Sigmoid colon (tissue), 4 donors: ENCODE data around the gene HAND1.

ENCODE experiments used
- EP300 ChIP-seq, 4 donors: sonication (generic); formaldehyde crosslinking; IDR thresholded peaks; one replicate each; pipeline ENCODE4 v1.6.1; 2017; ENCODE audit warnings: antibody characterized with exemption in 4 of 4
- POLR2A ChIP-seq, 2 donors: fragments of 450-650 bp; IDR thresholded peaks; one replicate each; pipeline ENCODE4 v1.6.1; 2016; ENCODE audit warnings: antibody characterized with exemption in 2 of 2, mild to moderate bottlenecking in 2 of 2, moderate library complexity in 2 of 2
- POLR2AphosphoS5 ChIP-seq, 4 donors: sonication (generic); formaldehyde crosslinking; IDR thresholded peaks; one replicate each; pipeline ENCODE4 v1.6.1; 2017; ENCODE audit warnings: antibody characterized with exemption in 4 of 4
- TF ChIP-seq, protein P1 (sequence below), 4 experiments: fragments of 450-650 bp in 3 of 4; fragments of 200-600 bp in 1 of 4; IDR thresholded peaks; one replicate each; pipeline ENCODE4 v1.5.1; 2016 to 2019; ENCODE audit warnings: antibody characterized with exemption in 4 of 4, mild to moderate bottlenecking in 3 of 4, moderate library complexity in 2 of 4

DNA sequence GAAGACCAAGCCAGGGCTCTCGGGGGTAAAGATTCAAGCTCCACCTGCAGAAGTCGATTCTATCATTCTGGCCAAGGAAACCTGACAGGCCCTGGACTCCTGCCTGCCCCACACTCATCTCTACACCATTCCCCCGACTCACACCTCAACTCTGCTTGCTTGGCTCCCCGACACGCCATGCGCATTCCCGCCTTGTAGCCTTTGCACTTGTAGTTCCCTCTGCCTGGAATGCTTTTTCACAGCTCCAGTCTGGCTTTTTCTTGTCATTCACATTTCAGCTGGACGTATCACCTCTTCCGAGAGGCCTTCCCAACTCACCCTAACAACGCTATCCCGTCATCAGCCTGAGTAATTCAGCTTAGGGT lies 28.7 kb upstream of the HAND1 start:
- TF ChIP-seq POLR2A (IDR thresholded peaks at IDR 0.05) (no peak), POLR2AphosphoS5 (IDR thresholded peaks at IDR 0.05) (no peak), EP300 (IDR thresholded peaks at IDR 0.05) (no peak)
- TF ChIP-seq, protein P1, sequence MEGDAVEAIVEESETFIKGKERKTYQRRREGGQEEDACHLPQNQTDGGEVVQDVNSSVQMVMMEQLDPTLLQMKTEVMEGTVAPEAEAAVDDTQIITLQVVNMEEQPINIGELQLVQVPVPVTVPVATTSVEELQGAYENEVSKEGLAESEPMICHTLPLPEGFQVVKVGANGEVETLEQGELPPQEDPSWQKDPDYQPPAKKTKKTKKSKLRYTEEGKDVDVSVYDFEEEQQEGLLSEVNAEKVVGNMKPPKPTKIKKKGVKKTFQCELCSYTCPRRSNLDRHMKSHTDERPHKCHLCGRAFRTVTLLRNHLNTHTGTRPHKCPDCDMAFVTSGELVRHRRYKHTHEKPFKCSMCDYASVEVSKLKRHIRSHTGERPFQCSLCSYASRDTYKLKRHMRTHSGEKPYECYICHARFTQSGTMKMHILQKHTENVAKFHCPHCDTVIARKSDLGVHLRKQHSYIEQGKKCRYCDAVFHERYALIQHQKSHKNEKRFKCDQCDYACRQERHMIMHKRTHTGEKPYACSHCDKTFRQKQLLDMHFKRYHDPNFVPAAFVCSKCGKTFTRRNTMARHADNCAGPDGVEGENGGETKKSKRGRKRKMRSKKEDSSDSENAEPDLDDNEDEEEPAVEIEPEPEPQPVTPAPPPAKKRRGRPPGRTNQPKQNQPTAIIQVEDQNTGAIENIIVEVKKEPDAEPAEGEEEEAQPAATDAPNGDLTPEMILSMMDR (IDR thresholded peaks at IDR 0.05) = no peak
